ENCODE data around the gene PLOD1.

The PLOD1 gene

GRCh38 chr1:11989669-11990068, 55.2 kb downstream of the PLOD1 start:
- Histone ChIP-seq H3F3A (ENCODE audit: low read depth) (no peaks in the 10 kb centered on the region), H3K36me3 (ENCODE audit: insufficient read depth, low read length) (peaks cover 49% of the 10 kb centered on the region; the same call in 1 of the 2 replicates), H3K9me3 (ENCODE audit: insufficient read depth, low read depth, low read length) (no peaks in the 10 kb centered on the region), H3K27me3 (ENCODE audit: insufficient read depth, low read length, poor library complexity, severe bottlenecking) (no peaks in the 10 kb centered on the region), H2AFZ (ENCODE audit: low read length) (no peak overlapping the region), H3K9ac (ENCODE audit: low read depth, low read length, poor library complexity, severe bottlenecking) (no peak overlapping the region), H3K4me2 (ENCODE audit: low read depth, low read length, poor library complexity, severe bottlenecking) (no peak overlapping the region), H3K79me2 (ENCODE audit: insufficient read depth, low read length) (peaks cover 28% of the 10 kb centered on the region), H3K4me3 (ENCODE audit: low read length, poor library complexity, severe bottlenecking) (no peak overlapping the region), H4K20me1 (ENCODE audit: insufficient read depth, low read length, poor library complexity, severe bottlenecking) (peaks cover 8% of the 10 kb centered on the region), H3K9me2 (replicated peaks; ENCODE audit: low read depth, low read length) (no peaks in the 10 kb centered on the region), H3K4me1 (ENCODE audit: insufficient read depth, low read length, poor library complexity, severe bottlenecking) (peaks cover 4% of the 10 kb centered on the region)
- no peak for TF ChIP-seq EZH2phosphoT487 (IDR thresholded peaks at IDR 0.05; ENCODE audit: borderline replicate concordance)
- no peak for TF ChIP-seq CTCF (conservative IDR thresholded peaks at IDR 0.05; ENCODE audit: low read length)

GRCh38 chr1:11990303-11991032, 56.0 kb downstream of the PLOD1 start:
- Histone ChIP-seq H4K20me1 (ENCODE audit: insufficient read depth, low read length, poor library complexity, severe bottlenecking) (peaks cover 3% of the 10 kb centered on the region), H3K79me2 (ENCODE audit: insufficient read depth, low read length) (peaks cover 22% of the 10 kb centered on the region; the same call in 1 of the 2 replicates), H2AFZ (ENCODE audit: low read length) (no peak overlapping the region), H3K9ac (ENCODE audit: low read depth, low read length, poor library complexity, severe bottlenecking) (no peak overlapping the region), H3K4me2 (ENCODE audit: low read depth, low read length, poor library complexity, severe bottlenecking) (no peak overlapping the region), H3F3A (ENCODE audit: low read depth) (no peaks in the 10 kb centered on the region), H3K36me3 (ENCODE audit: insufficient read depth, low read length) (peaks cover 57% of the 10 kb centered on the region; the same call in 1 of the 2 replicates), H3K4me1 (ENCODE audit: insufficient read depth, low read length, poor library complexity, severe bottlenecking) (no peaks in the 10 kb centered on the region), H3K9me2 (replicated peaks; ENCODE audit: low read depth, low read length) (no peaks in the 10 kb centered on the region), H3K4me3 (ENCODE audit: low read length, poor library complexity, severe bottlenecking) (no peak overlapping the region), H3K27me3 (ENCODE audit: insufficient read depth, low read length, poor library complexity, severe bottlenecking) (no peaks in the 10 kb centered on the region), H3K9me3 (ENCODE audit: insufficient read depth, low read depth, low read length) (no peaks in the 10 kb centered on the region)
- no peak for TF ChIP-seq CTCF (conservative IDR thresholded peaks at IDR 0.05; ENCODE audit: low read length)
- TF ChIP-seq EZH2phosphoT487 (IDR thresholded peaks at IDR 0.05; ENCODE audit: borderline replicate concordance), result no peak

DNA sequence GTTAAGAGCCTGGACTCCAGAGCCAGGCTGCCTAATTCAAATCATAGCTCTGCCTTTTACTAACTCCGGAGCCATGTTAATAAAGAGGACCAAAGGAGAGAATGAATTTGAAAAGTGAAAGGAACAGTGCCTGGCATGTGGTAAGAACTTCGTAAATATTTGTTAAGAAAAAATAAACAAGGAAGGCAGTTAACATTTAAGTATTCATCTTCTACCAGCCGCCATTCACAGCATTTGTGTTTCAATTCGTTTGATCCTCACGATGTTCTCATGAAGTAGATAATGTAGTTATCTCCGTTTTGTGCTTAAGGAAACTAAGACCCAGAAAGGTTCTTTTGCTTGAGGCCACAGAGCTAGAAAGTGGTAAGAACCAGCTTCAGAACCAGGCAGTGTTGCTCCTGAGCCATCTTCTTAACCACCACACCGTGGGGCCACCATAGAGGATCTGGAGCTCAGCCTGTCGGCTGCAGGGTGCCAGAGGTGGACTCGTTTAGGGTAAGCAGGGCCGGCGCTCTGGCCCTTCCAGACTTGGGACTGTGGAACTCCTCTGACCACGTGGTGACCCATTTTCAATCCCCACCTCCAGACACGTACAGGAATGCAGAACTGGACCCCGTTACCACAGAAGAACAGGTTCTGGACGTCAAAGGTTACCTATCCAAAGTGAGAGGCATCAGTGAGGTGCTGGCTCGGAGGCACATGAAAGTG, 57.6 kb downstream of the PLOD1 start:
- Histone ChIP-seq H3K9me2 (replicated peaks; ENCODE audit: low read depth, low read length) (no peaks in the 10 kb centered on the region), H3K9me3 (ENCODE audit: insufficient read depth, low read depth, low read length) (no peaks in the 10 kb centered on the region), H2AFZ (ENCODE audit: low read length) (no peak overlapping the region), H4K20me1 (ENCODE audit: insufficient read depth, low read length, poor library complexity, severe bottlenecking) (no peaks in the 10 kb centered on the region), H3K4me2 (ENCODE audit: low read depth, low read length, poor library complexity, severe bottlenecking) (no peak overlapping the region), H3K79me2 (ENCODE audit: insufficient read depth, low read length) (peaks cover 9% of the 10 kb centered on the region; the same call in 1 of the 2 replicates), H3F3A (ENCODE audit: low read depth) (no peaks in the 10 kb centered on the region), H3K4me3 (ENCODE audit: low read length, poor library complexity, severe bottlenecking) (no peak overlapping the region), H3K4me1 (ENCODE audit: insufficient read depth, low read length, poor library complexity, severe bottlenecking) (no peaks in the 10 kb centered on the region), H3K36me3 (ENCODE audit: insufficient read depth, low read length) (peaks cover 71% of the 10 kb centered on the region; the same call in 1 of the 2 replicates), H3K9ac (ENCODE audit: low read depth, low read length, poor library complexity, severe bottlenecking) (no peak overlapping the region), H3K27me3 (ENCODE audit: insufficient read depth, low read length, poor library complexity, severe bottlenecking) (no peaks in the 10 kb centered on the region)
- TF ChIP-seq EZH2phosphoT487 (IDR thresholded peaks at IDR 0.05; ENCODE audit: borderline replicate concordance) (no peak), CTCF (conservative IDR thresholded peaks at IDR 0.05; ENCODE audit: low read length) (no peak)
